CD4-positive, alpha-beta T cell treated with Interleukin-12 subunit alpha and Interleukin-12 subunit beta, for 1 hour (primary cell): ENCODE measurements around the gene MEG3.

Experiments used
- DNase-seq: peaks from one replicate; pipeline ENCODE4 v3.0.0-alpha.2; 2020

The MEG3 gene

GRCh38 chr14:100883789-100884101 is 57.8 kb downstream of the MEG3 start:
- no peak for DNase-seq

GRCh38 chr14:100884456-100884855 is 58.5 kb downstream of the MEG3 start:
- DNase-seq: no peak

- no peak for DNase-seq
Observed at GRCh38 chr14:100885196-100885595, 59.3 kb downstream of the MEG3 start.

- no peak for DNase-seq
Observed at GRCh38 chr14:100885617-100886016, 59.7 kb downstream of the MEG3 start.

GRCh38 chr14:100887728-100888335 is 61.9 kb downstream of the MEG3 start:
- no peak for DNase-seq

- no peak for DNase-seq
Observed at GRCh38 chr14:100888789-100889315, 62.9 kb downstream of the MEG3 start.

GRCh38 chr14:100889641-100890040 is 63.7 kb downstream of the MEG3 start:
- DNase-seq: no peak

- no peak for DNase-seq
Observed at GRCh38 chr14:100890061-100890850, 64.3 kb downstream of the MEG3 start.

- no peak for DNase-seq
Observed at GRCh38 chr14:100891051-100891450, 65.1 kb downstream of the MEG3 start.

GRCh38 chr14:100891501-100892445 is 65.9 kb downstream of the MEG3 start:
- no peak for DNase-seq

- DNase-seq: no peak
Observed at GRCh38 chr14:100892496-100893227, 66.7 kb downstream of the MEG3 start.

- DNase-seq: no peak
Observed at GRCh38 chr14:100893228-100893601, 67.3 kb downstream of the MEG3 start.

- no peak for DNase-seq
Observed at GRCh38 chr14:100893760-100894159, 67.8 kb downstream of the MEG3 start.

- no peak for DNase-seq
Observed at GRCh38 chr14:100894416-100894815, 68.5 kb downstream of the MEG3 start.

- no peak for DNase-seq
Observed at GRCh38 chr14:100895411-100895810, 69.5 kb downstream of the MEG3 start.

GRCh38 chr14:100896369-100897060 is 70.6 kb downstream of the MEG3 start:
- no peak for DNase-seq

GRCh38 chr14:100898465-100898864 is 72.5 kb downstream of the MEG3 start:
- DNase-seq: no peak

- no peak for DNase-seq
Observed at GRCh38 chr14:100898935-100899883, 73.3 kb downstream of the MEG3 start.

GRCh38 chr14:100899884-100900771 is 74.2 kb downstream of the MEG3 start:
- no peak for DNase-seq
